Breast epithelium (tissue), 4 donors: ENCODE measurements around the gene CTCF. TPM values are rescaled to one million over a fixed set of nuclear protein-coding genes. Genes with fewer than 3 reads are reported as not detected.

Experiments used
- DNase-seq, 2 donors: peaks; one replicate each; pipeline ENCODE4 v3.0.0-alpha.2; 2019; ENCODE audit warnings: low spot score in 2 of 2
- H3K27ac ChIP-seq, 2 donors: fragments of 200-600 bp; sonication (generic) in 1 of 2; one replicate each; pipeline ENCODE4 v1.5.1; 2016 to 2019; ENCODE audit warnings: mild to moderate bottlenecking in 1 of 2
- H3K27me3 ChIP-seq, 2 donors: fragments of 200-600 bp; sonication (generic) in 1 of 2; one replicate each; pipeline versions ENCODE4 v1.5.1 to v1.6.0; 2017 to 2019; ENCODE audit warnings: control low read depth in 1 of 2, mild to moderate bottlenecking in 1 of 2
- H3K36me3 ChIP-seq: fragments of 200-600 bp; one replicate; pipeline ENCODE4 v1.5.1; 2019
- H3K4me1 ChIP-seq, 2 donors: fragments of 200-600 bp; sonication (generic); one replicate each; pipeline ENCODE4 v1.5.1; 2016 to 2019; ENCODE audit warnings: control low read depth in 1 of 2
- H3K4me3 ChIP-seq, 3 donors: fragments of 200-600 bp; sonication (generic); 1 replicate in 2 of 3; 2 replicates in 1 of 3; pipeline ENCODE4 v1.5.1; 2016 to 2019; ENCODE audit warnings: mild to moderate bottlenecking in 3 of 3, moderate library complexity in 2 of 3
- H3K9me3 ChIP-seq, 2 donors: fragments of 200-600 bp; sonication (generic) in 1 of 2; one replicate each; pipeline ENCODE4 v1.5.1; 2016 to 2019; ENCODE audit warnings: control low read depth in 1 of 2
- POLR2A ChIP-seq: fragments of 450-650 bp; IDR thresholded peaks from one replicate; pipeline ENCODE4 v1.6.1; 2016; ENCODE audit warnings: antibody characterized with exemption, mild to moderate bottlenecking, moderate library complexity
- POLR2AphosphoS5 ChIP-seq, 3 donors: sonication (generic); formaldehyde crosslinking; IDR thresholded peaks; one replicate each; pipeline ENCODE4 v1.6.1; 2017; ENCODE audit warnings: antibody characterized with exemption in 3 of 3
- intact Hi-C: fragments of 100-400 bp; cut with DNase I; formaldehyde crosslinking; loops from one replicate; pipeline ENCODE4 v1.15.1; 2023; ENCODE audit warnings: low total_unique reads
- total RNA-seq, 3 donors: library from RNA; depleted of rRNA; stranded (reverse); fragments of >200 nt; gene quantifications; one replicate each; pipeline ENCODE4 v1.1.0, GENCODE V29; 2016
- TF ChIP-seq, protein P1 (sequence below), 3 donors: fragments of 450-650 bp; IDR thresholded peaks; one replicate each; pipeline ENCODE4 v1.5.1; 2016 to 2017; ENCODE audit warnings: antibody characterized with exemption in 3 of 3, mild to moderate bottlenecking in 3 of 3, moderate library complexity in 3 of 3

Gene CTCF
- total RNA-seq, 3 donors from 2014 or later = 27.8 to 51.7 (median 38.0) TPM

DNA sequence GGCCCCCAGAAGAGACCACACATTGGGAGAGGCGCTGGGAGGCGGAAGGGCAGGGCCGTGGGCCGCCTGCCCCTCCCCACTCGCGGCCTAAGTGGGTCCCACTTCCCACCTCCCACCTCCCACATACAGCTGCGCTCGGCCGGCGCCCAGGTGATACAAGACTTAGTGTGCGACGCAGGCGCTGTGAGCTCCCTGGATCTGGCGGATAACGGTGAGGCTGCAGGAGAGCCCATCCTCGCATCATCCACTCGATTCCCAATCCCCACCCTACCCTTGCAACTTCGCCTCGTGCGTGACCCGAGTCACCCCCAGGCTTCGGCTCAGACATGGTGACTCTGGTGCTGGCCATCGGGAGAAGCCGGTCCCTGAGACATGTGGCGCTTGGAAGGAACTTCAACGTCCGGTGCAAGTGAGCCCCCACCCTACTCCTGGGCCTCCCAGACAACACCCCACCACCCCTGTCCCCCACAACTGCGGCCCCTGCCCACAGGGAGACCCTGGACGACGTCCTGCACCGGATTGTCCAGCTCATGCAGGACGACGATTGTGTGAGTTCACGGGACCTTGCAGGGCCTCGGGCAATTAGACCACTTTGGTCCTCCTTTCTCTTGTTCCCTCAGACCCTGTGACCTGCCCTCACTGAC lies 86.6 kb downstream of the CTCF start:
- intact Hi-C loops = no loop called here
- DNase-seq = no peak
- no peak for TF ChIP-seq POLR2A
- no peak for TF ChIP-seq POLR2AphosphoS5 (IDR thresholded peaks at IDR 0.05)
- TF ChIP-seq, protein P1, sequence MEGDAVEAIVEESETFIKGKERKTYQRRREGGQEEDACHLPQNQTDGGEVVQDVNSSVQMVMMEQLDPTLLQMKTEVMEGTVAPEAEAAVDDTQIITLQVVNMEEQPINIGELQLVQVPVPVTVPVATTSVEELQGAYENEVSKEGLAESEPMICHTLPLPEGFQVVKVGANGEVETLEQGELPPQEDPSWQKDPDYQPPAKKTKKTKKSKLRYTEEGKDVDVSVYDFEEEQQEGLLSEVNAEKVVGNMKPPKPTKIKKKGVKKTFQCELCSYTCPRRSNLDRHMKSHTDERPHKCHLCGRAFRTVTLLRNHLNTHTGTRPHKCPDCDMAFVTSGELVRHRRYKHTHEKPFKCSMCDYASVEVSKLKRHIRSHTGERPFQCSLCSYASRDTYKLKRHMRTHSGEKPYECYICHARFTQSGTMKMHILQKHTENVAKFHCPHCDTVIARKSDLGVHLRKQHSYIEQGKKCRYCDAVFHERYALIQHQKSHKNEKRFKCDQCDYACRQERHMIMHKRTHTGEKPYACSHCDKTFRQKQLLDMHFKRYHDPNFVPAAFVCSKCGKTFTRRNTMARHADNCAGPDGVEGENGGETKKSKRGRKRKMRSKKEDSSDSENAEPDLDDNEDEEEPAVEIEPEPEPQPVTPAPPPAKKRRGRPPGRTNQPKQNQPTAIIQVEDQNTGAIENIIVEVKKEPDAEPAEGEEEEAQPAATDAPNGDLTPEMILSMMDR (IDR thresholded peaks at IDR 0.05) = no peak
- peaks cover 24 to 82% of the 10 kb centered on the region in 2 donors for H3K27me3 ChIP-seq
- peak overlapping the region in 1 of 3 donors; percentile 47 for H3K4me3 ChIP-seq
- H3K27ac ChIP-seq = no peak overlapping the region
- H3K36me3 ChIP-seq = no peaks in the 10 kb centered on the region
- H3K4me1 ChIP-seq = peaks cover 0 to 11% of the 10 kb centered on the region in 2 donors
- H3K9me3 ChIP-seq = no peaks in the 10 kb centered on the region

DNA sequence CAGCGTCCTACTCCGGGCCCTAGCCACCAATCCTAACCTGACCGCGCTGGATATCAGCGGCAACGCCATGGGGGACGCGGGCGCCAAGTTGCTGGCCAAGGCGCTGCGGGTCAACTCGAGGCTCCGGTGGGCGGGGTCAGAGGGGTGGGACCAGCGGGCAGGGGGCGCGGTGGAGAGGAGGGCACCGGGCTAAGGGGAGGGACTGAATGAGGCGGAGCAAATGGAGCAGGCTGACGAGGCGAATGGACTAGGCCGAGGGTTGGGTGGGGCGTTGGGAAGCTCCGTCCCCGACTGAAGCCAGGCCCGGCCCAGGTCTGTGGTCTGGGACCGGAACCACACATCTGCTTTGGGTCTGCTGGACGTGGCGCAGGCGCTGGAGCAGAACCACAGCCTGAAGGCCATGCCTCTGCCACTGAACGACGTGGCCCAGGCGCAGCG lies 87.2 kb downstream of the CTCF start:
- H3K27me3 ChIP-seq = peaks cover 28 to 88% of the 10 kb centered on the region in 2 donors
- DNase-seq = no peak
- H3K36me3 ChIP-seq = no peaks in the 10 kb centered on the region
- peaks cover 0 to 11% of the 10 kb centered on the region in 2 donors for H3K4me1 ChIP-seq
- peak overlapping the region in 1 of 3 donors; percentile 48 for H3K4me3 ChIP-seq
- TF ChIP-seq, protein P1 (IDR thresholded peaks at IDR 0.05) = no peak
- TF ChIP-seq POLR2A (no peak), POLR2AphosphoS5 (IDR thresholded peaks at IDR 0.05) (no peak)
- intact Hi-C loops = no loop called here
- H3K9me3 ChIP-seq = no peaks in the 10 kb centered on the region
- no peak overlapping the region for H3K27ac ChIP-seq

DNA sequence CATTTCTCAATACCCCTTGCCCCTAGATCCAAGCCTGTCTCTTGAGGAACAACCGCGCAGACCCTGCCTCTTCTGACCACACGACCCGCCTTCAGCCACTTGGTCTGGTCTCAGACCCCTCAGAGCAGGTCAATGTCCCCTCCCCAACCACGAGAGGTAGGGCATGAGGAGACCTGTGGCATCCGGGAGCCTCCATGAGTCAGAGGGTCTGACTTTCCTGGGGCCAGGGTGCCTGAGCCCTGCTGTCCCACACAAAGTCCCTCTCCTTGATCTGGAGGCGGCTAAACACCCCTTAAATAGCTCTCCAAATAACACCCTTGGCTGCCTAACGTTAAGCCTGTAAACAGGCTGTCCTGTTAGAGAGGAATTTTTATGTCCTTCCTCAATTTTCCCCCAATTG lies 87.7 kb downstream of the CTCF start:
- no peaks in the 10 kb centered on the region for H3K36me3 ChIP-seq
- no peaks in the 10 kb centered on the region for H3K9me3 ChIP-seq
- intact Hi-C loops = no loop called here
- H3K27ac ChIP-seq = no peak overlapping the region
- H3K4me1 ChIP-seq = peaks cover 0 to 11% of the 10 kb centered on the region in 2 donors
- TF ChIP-seq POLR2AphosphoS5 (IDR thresholded peaks at IDR 0.05) (no peak), POLR2A (no peak)
- TF ChIP-seq, protein P1 (IDR thresholded peaks at IDR 0.05) = no peak
- DNase-seq = no peak
- H3K27me3 ChIP-seq = peaks cover 28 to 88% of the 10 kb centered on the region in 2 donors
- H3K4me3 ChIP-seq = peak overlapping the region in 1 of 3 donors; percentile 48

DNA sequence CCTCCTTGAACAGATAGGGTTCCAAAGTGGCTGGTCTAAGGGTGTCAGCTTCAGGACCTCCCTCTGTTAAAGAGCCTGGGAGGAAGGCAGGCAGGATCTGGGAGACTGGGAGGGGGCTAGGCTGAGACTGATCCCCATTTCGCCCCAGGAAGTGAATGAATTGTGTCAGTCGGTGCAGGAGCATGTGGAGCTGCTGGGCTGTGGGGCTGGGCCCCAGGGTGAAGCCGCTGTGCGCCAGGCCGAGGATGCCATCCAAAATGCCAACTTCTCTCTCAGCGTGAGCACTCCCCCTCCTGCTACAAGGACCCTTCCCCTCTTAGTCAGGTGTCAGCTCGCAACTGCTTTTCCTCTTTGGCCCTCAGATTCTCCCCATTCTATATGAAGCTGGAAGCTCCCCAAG lies 88.7 kb downstream of the CTCF start:
- Histone ChIP-seq H3K27me3 (peaks cover 28 to 78% of the 10 kb centered on the region in 2 donors), H3K4me1 (peaks cover 0 to 11% of the 10 kb centered on the region in 2 donors), H3K27ac (no peak overlapping the region), H3K36me3 (no peaks in the 10 kb centered on the region), H3K4me3 (no peak overlapping the region), H3K9me3 (no peaks in the 10 kb centered on the region)
- intact Hi-C loops = no loop called here
- no peak for TF ChIP-seq POLR2AphosphoS5 (IDR thresholded peaks at IDR 0.05)
- TF ChIP-seq, protein P1 (IDR thresholded peaks at IDR 0.05) = no peak
- TF ChIP-seq POLR2A = no peak
- DNase-seq = no peak

DNA sequence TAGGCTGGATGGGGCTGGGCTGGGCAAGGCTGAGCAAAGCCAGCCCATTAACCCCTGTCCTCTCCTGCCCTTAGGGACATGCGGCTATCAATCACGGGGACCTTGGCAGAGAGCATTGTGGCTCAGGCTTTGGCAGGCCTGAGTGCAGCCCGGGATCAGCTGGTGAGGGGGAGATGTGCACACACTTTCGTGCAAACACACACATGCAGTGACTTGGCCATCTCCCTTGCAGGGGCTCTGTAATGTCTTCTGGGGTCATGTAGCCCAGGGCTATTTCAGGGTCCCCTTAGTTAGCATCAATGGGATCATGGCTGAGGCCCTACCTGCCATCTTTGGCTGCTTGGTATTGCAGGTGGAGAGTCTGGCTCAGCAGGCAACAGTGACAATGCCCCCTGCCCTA lies 89.5 kb downstream of the CTCF start:
- intact Hi-C loops = no loop called here
- H3K27ac ChIP-seq = no peak overlapping the region
- TF ChIP-seq POLR2A = no peak
- TF ChIP-seq, protein P1 (IDR thresholded peaks at IDR 0.05) = no peak
- TF ChIP-seq POLR2AphosphoS5 (IDR thresholded peaks at IDR 0.05) = no peak
- H3K9me3 ChIP-seq = no peaks in the 10 kb centered on the region
- H3K4me1 ChIP-seq = peaks cover 0 to 11% of the 10 kb centered on the region in 2 donors
- no peak overlapping the region for H3K4me3 ChIP-seq
- no peaks in the 10 kb centered on the region for H3K36me3 ChIP-seq
- H3K27me3 ChIP-seq = peaks cover 28 to 70% of the 10 kb centered on the region in 2 donors
- no peak for DNase-seq
